ENCODE results near the gene REC114. TPM values are rescaled to one million over a fixed set of nuclear protein-coding genes. Genes with fewer than 3 reads are reported as not detected.
"Not testable (repeated sequence)": the region's sequence is repeated elsewhere in the genome, so short reads cannot be mapped to it uniquely, and the experiment has no call there.

The REC114 gene
- total and polyA plus RNA-seq, 2 experiments from 2014 or later, result 0.24 TPM; not detected in 1

DNA sequence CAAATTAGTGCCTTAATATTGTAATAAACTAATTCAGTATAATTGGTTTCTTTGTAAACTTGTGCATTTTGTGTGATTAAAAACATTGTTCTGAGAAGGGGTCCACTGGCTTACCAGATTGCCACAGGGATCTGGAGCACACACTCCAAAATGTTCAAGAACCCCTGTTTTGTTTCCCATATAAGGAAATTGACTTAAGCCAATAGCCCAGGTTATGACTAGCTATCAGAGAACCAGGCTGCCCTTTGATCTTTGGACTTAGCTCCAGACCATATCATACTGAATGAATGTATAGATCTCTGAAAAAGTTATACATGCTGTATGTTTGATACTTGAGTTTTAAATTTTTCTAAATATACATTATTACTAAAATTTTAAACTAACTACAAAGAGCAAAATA lies 98.5 kb downstream of the REC114 start:
- H3K36me3 ChIP-seq (replicated peaks; ENCODE audit: insufficient read depth, low read depth), result no peaks in the 10 kb centered on the region
- H3K27ac ChIP-seq, result no peak overlapping the region
- H2AFZ ChIP-seq, result no peak overlapping the region
- no peaks in the 10 kb centered on the region for H3K9me2 ChIP-seq (replicated peaks; ENCODE audit: insufficient read depth)
- H3K79me2 ChIP-seq, result no peaks in the 10 kb centered on the region
- no peaks in the 10 kb centered on the region for H3K9me3 ChIP-seq (ENCODE audit: low read depth)
- no peaks in the 10 kb centered on the region for H3K27me3 ChIP-seq
- H3K4me1 ChIP-seq (ENCODE audit: insufficient read depth), result no peaks in the 10 kb centered on the region
- no peaks in the 10 kb centered on the region for H4K20me1 ChIP-seq (ENCODE audit: insufficient read depth, poor library complexity, severe bottlenecking)
- TF ChIP-seq, protein P1, sequence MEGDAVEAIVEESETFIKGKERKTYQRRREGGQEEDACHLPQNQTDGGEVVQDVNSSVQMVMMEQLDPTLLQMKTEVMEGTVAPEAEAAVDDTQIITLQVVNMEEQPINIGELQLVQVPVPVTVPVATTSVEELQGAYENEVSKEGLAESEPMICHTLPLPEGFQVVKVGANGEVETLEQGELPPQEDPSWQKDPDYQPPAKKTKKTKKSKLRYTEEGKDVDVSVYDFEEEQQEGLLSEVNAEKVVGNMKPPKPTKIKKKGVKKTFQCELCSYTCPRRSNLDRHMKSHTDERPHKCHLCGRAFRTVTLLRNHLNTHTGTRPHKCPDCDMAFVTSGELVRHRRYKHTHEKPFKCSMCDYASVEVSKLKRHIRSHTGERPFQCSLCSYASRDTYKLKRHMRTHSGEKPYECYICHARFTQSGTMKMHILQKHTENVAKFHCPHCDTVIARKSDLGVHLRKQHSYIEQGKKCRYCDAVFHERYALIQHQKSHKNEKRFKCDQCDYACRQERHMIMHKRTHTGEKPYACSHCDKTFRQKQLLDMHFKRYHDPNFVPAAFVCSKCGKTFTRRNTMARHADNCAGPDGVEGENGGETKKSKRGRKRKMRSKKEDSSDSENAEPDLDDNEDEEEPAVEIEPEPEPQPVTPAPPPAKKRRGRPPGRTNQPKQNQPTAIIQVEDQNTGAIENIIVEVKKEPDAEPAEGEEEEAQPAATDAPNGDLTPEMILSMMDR (IDR thresholded peaks at IDR 0.05; ENCODE audit: poor library complexity), result no peak
- DNase-seq (ENCODE audit: low spot score), result no peak
- no peak overlapping the region for H3K4me2 ChIP-seq
- no peak overlapping the region for H3K4me3 ChIP-seq

DNA sequence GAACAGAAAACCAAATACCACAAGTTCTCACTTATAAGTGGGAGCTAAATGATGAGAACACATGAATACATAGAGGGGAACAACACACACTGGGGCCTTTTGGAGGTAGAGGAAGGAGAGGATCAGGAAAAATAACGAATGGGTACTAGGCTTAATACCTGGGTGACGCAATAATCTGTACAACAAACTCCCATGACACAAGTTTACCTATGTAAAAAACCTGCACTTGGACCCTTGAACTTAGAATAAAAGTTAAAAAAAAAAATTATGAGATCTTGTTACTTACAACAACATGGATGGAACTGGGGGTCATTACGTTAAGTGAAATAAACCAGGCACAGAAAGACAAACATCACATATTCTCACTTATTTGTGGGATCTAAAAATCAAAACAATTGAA lies 106.0 kb downstream of the REC114 start:
- H3K27me3 ChIP-seq; H3K4me2 ChIP-seq; H4K20me1 ChIP-seq (ENCODE audit: insufficient read depth, poor library complexity, severe bottlenecking); H2AFZ ChIP-seq; H3K9me2 ChIP-seq (replicated peaks; ENCODE audit: insufficient read depth); H3K27ac ChIP-seq; H3K79me2 ChIP-seq; H3K9me3 ChIP-seq (ENCODE audit: low read depth); H3K4me3 ChIP-seq; DNase-seq (ENCODE audit: low spot score); H3K4me1 ChIP-seq (ENCODE audit: insufficient read depth); H3K36me3 ChIP-seq (replicated peaks; ENCODE audit: insufficient read depth, low read depth): not testable (repeated sequence)
- WGBS (ENCODE audit: low lambda C conversion rate, missing lambda C conversion rate), result 86% methylated on average over 3 of the region's 3 CpGs

- no peak overlapping the region for H2AFZ ChIP-seq
- H3K4me1 ChIP-seq (ENCODE audit: insufficient read depth), result no peaks in the 10 kb centered on the region
- H3K9me2 ChIP-seq (replicated peaks; ENCODE audit: insufficient read depth), result no peaks in the 10 kb centered on the region
- H3K4me3 ChIP-seq, result no peak overlapping the region
- no peak overlapping the region for H3K4me2 ChIP-seq
- no peaks in the 10 kb centered on the region for H4K20me1 ChIP-seq (ENCODE audit: insufficient read depth, poor library complexity, severe bottlenecking)
- H3K9me3 ChIP-seq (ENCODE audit: low read depth), result no peaks in the 10 kb centered on the region
- H3K79me2 ChIP-seq, result no peaks in the 10 kb centered on the region
- no peak overlapping the region for H3K27ac ChIP-seq
- TF ChIP-seq EZH2 (IDR thresholded peaks at IDR 0.05; ENCODE audit: borderline replicate concordance) (no peak), EZH2phosphoT487 (IDR thresholded peaks at IDR 0.05; ENCODE audit: low read depth, severe bottlenecking, unreplicated experiment) (no peak)
- TF ChIP-seq, protein P1 (IDR thresholded peaks at IDR 0.05; ENCODE audit: poor library complexity), result no peak
- no peaks in the 10 kb centered on the region for H3K36me3 ChIP-seq (replicated peaks; ENCODE audit: insufficient read depth, low read depth)
- no peak for DNase-seq (ENCODE audit: low spot score)
- H3K27me3 ChIP-seq, result no peaks in the 10 kb centered on the region
Observed at GRCh38 chr15:73550190-73550589, 107.2 kb downstream of the REC114 start.

GRCh38 chr15:73555080-73555479 lies 112.1 kb downstream of the REC114 start:
- no peak overlapping the region for H3K4me2 ChIP-seq
- 92% methylated on average over 4 of the region's 4 CpGs for WGBS (ENCODE audit: low lambda C conversion rate, missing lambda C conversion rate)
- no peak overlapping the region for H3K27ac ChIP-seq
- TF ChIP-seq EZH2phosphoT487 (IDR thresholded peaks at IDR 0.05; ENCODE audit: low read depth, severe bottlenecking, unreplicated experiment) (no peak), EZH2 (IDR thresholded peaks at IDR 0.05; ENCODE audit: borderline replicate concordance) (no peak)
- TF ChIP-seq, protein P1 (IDR thresholded peaks at IDR 0.05; ENCODE audit: poor library complexity), result no peak
- no peaks in the 10 kb centered on the region for H3K9me3 ChIP-seq (ENCODE audit: low read depth)
- H3K27me3 ChIP-seq, result no peaks in the 10 kb centered on the region
- H3K36me3 ChIP-seq (replicated peaks; ENCODE audit: insufficient read depth, low read depth), result no peaks in the 10 kb centered on the region
- H3K4me1 ChIP-seq (ENCODE audit: insufficient read depth), result no peaks in the 10 kb centered on the region
- peaks cover 3% of the 10 kb centered on the region for H4K20me1 ChIP-seq (ENCODE audit: insufficient read depth, poor library complexity, severe bottlenecking)
- H2AFZ ChIP-seq, result no peak overlapping the region
- H3K9me2 ChIP-seq (replicated peaks; ENCODE audit: insufficient read depth), result no peaks in the 10 kb centered on the region
- no peak for DNase-seq (ENCODE audit: low spot score)
- H3K4me3 ChIP-seq, result no peak overlapping the region
- H3K79me2 ChIP-seq, result no peaks in the 10 kb centered on the region
